HCT116 (cell line): ENCODE results near the gene CXCR4. TPM values are rescaled to one million over a fixed set of nuclear protein-coding genes. Genes with fewer than 3 reads are reported as not detected.
A peak's percentile ranks its signal among the peaks of the same experiment; 100 is the strongest.

Experiments
- ATAC-seq: fragments of 200-7000 bp; cut with Tn5 transposase; 2 replicates; pipeline ENCODE4 v1.9.1; 2020; ENCODE audit warnings: mild to moderate bottlenecking, moderate library complexity
- BruUV-seq: library from RNA; stranded (reverse); fragments of 400-500 nt; replicated peaks from 2 replicates; lab custom pipeline; 2021; lab: Mats Ljungman, UMichigan
- CTCF ChIA-PET: fragments of 300-600 bp; sonication (Branson Sonifier 250); formaldehyde crosslinking; loops from one replicate; lab custom pipeline; 2021; ENCODE audit warnings: antibody characterized with exemption; lab: Charles Lee
- POLR2A ChIA-PET: fragments of 300-600, 350-600 bp; sonication (Branson Sonifier 250); formaldehyde crosslinking; loops from one replicate; lab custom pipeline; 2021; ENCODE audit warnings: antibody characterized with exemption; lab: Charles Lee
- RAD21 ChIA-PET, 2 experiments: fragments of 300-600 bp; sonication (Branson Sonifier 250); formaldehyde crosslinking; loops; one replicate each; lab custom pipeline; 2023; ENCODE audit warnings: low total read pairs in 2 of 2; ENCODE audit not compliant: uncharacterized antibody in 2 of 2, unreplicated experiment in 2 of 2, low non-redundant PET in 1 of 2; lab: Charles Lee
- DNase-seq: peaks from one replicate; pipeline ENCODE4 v3.0.0-alpha.2; 2010; ENCODE audit warnings: low read depth, low spot score
- H2AFZ ChIP-seq: fragments of 200-600 bp; shearing (Covaris generic), sonication (generic); 2 replicates; pipeline ENCODE4 v1.6.1; 2017; ENCODE audit warnings: low read depth, mixed run types, mixed read lengths, antibody characterized with exemption, low read length; ENCODE audit not compliant: poor library complexity, severe bottlenecking
- H3K27ac ChIP-seq: 2 replicates; pipeline ENCODE4 v1.5.1; 2012; ENCODE audit warnings: low read depth, low read length
- H3K27me3 ChIP-seq: fragments of 200-600 bp; sonication (generic); 2 replicates; pipeline ENCODE4 v1.6.1; 2016; ENCODE audit warnings: mixed run types, low read length, mixed read lengths; ENCODE audit not compliant: insufficient read depth
- H3K36me3 ChIP-seq, 2 experiments: fragments of 200-500 bp in 1 of 2; fragments of 200-600 bp in 1 of 2; sonication (Bioruptor generic) in 1 of 2; sonication (generic) in 1 of 2; 2 replicates each; pipeline versions ENCODE4 v1.5.1 to v1.6.1; 2014 to 2016; ENCODE audit warnings: low read length in 2 of 2, inconsistent platforms in 1 of 2, mixed read lengths in 1 of 2, mixed run types in 1 of 2; ENCODE audit not compliant: insufficient read depth in 2 of 2, control insufficient read depth in 1 of 2
- H3K4me1 ChIP-seq, 2 experiments: fragments of 200-600 bp in 1 of 2; sonication (generic) in 1 of 2; 2 replicates each; pipeline versions ENCODE4 v1.5.1 to v1.6.1; 2012 to 2017; ENCODE audit warnings: low read length in 2 of 2, inconsistent platforms in 1 of 2, mild to moderate bottlenecking in 1 of 2, mixed read lengths in 1 of 2, mixed run types in 1 of 2, moderate library complexity in 1 of 2; ENCODE audit not compliant: insufficient read depth in 2 of 2, control insufficient read depth in 1 of 2
- H3K4me2 ChIP-seq: fragments of 200-600 bp; sonication (generic); 2 replicates; pipeline ENCODE4 v1.6.1; 2017; ENCODE audit warnings: mixed run types, low read length, mixed read lengths
- H3K4me3 ChIP-seq, 2 experiments: fragments of 200-600 bp in 1 of 2; sonication (generic) in 1 of 2; replicated peaks in 1 of 2; 2 replicates each; pipeline ENCODE4 v1.5.1; 2011 to 2016; ENCODE audit warnings: low read length in 2 of 2, control low read depth in 1 of 2, low read depth in 1 of 2, mild to moderate bottlenecking in 1 of 2, mixed read lengths in 1 of 2, mixed run types in 1 of 2
- H3K79me2 ChIP-seq: fragments of 200-600 bp; sonication (generic); 2 replicates; pipeline ENCODE4 v1.6.1; 2017; ENCODE audit warnings: mild to moderate bottlenecking, mixed run types, low read length, moderate library complexity, mixed read lengths; ENCODE audit not compliant: insufficient read depth
- H3K9ac ChIP-seq: fragments of 200-600 bp; sonication (generic); 2 replicates; pipeline ENCODE4 v1.6.1; 2016; ENCODE audit warnings: low read length, mixed read lengths
- H3K9me2 ChIP-seq: fragments of 200-600 bp; sonication (generic), shearing (Covaris generic); 2 replicates; pipeline ENCODE4 v1.6.1; 2017; ENCODE audit warnings: mixed run types, mild to moderate bottlenecking, moderate library complexity; ENCODE audit not compliant: insufficient read depth
- H3K9me3 ChIP-seq, 2 experiments: fragments of 200-500 bp in 1 of 2; fragments of 200-600 bp in 1 of 2; sonication (Bioruptor generic) in 1 of 2; sonication (generic) in 1 of 2; 2 replicates each; pipeline ENCODE4 v1.6.1; 2014 to 2017; ENCODE audit warnings: low read length in 2 of 2, mixed read lengths in 2 of 2, inconsistent platforms in 1 of 2, low read depth in 1 of 2, mild to moderate bottlenecking in 1 of 2, mixed run types in 1 of 2, moderate library complexity in 1 of 2; ENCODE audit not compliant: control insufficient read depth in 1 of 2, insufficient read depth in 1 of 2
- H4K20me1 ChIP-seq: fragments of 200-600 bp; sonication (generic), shearing (Covaris generic); 2 replicates; pipeline ENCODE4 v1.6.1; 2017; ENCODE audit warnings: mixed run types, mild to moderate bottlenecking, moderate library complexity; ENCODE audit not compliant: insufficient read depth
- CBX3 ChIP-seq: IDR thresholded peaks from 2 replicates; pipeline ENCODE4 v1.6.1; 2012; ENCODE audit warnings: low read depth
- FOSL1 ChIP-seq: IDR thresholded peaks from 2 replicates; pipeline ENCODE4 v1.6.1; 2012; ENCODE audit warnings: low read depth
- POLR2AphosphoS5 ChIP-seq: IDR thresholded peaks from 2 replicates; pipeline ENCODE4 v1.6.1; 2011; ENCODE audit warnings: mild to moderate bottlenecking, low read depth, low read length, moderate library complexity
- SP1 ChIP-seq: IDR thresholded peaks from 2 replicates; pipeline ENCODE4 v1.6.1; 2012; ENCODE audit warnings: low read depth
- TCF7L2 ChIP-seq: IDR thresholded peaks from 2 replicates; pipeline ENCODE4 v1.7.0; 2011; ENCODE audit warnings: borderline replicate concordance, inconsistent platforms; ENCODE audit not compliant: insufficient read depth, insufficient read length; ENCODE audit errors: extremely low read depth
- YY1 ChIP-seq: IDR thresholded peaks from 2 replicates; pipeline ENCODE4 v1.6.1; 2011; ENCODE audit warnings: low read length, low read depth, moderate library complexity, mild to moderate bottlenecking; ENCODE audit not compliant: insufficient replicate concordance; ENCODE audit errors: extremely low read depth
- ZNF274 ChIP-seq: fragments of 200-500 bp; sonication (Bioruptor generic); IDR thresholded peaks from 2 replicates; pipeline ENCODE4 v1.6.1; 2014; ENCODE audit warnings: mild to moderate bottlenecking, low read depth, low read length, inconsistent platforms
- intact Hi-C: fragments of 100-400 bp; cut with micrococcal nuclease; formaldehyde crosslinking; loops from 2 replicates; pipeline ENCODE4 v1.10.0; 2022
- total RNA-seq: library from RNA; stranded (reverse); gene quantifications from one replicate; pipeline ENCODE4 v1.2.1, GENCODE V29; 2021; ENCODE audit not compliant: unreplicated experiment

CXCR4 gene
- total RNA-seq, 1 experiment from 2014 or later = 1.3 TPM

DNA sequence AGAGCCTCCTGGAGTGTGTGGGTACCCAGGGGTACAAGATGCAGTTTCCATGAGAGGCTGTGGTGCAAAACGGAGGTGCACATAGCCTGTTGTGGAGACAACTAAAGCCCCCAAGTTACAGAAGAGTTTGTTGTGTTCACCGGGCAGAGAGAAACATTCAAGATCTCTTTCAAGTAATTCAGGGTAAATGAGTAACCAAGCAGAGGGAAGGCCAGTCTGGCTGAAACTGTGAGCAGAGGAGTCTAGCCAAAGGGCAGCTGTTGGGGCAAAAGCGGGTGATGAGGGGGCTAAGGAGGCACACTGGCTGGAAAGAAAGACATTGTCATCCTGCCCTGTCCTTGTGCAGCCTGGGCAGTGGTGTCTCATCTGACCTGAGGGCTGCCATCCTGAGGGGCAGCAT lies 52.0 kb downstream of the CXCR4 start (continued):
- TF ChIP-seq FOSL1 (no peak), POLR2AphosphoS5 (no peak), SP1 (no peak), TCF7L2 (no peak), YY1 (no peak)
- TF ChIP-seq, all 23 proteins: peak for 0

- H3K9me2 ChIP-seq = no peaks in the 10 kb centered on the region
- BruUV-seq = no TSS peak
- peaks cover 9 to 10% of the 10 kb centered on the region in 2 experiments for H3K4me1 ChIP-seq
- H4K20me1 ChIP-seq = no peaks in the 10 kb centered on the region
- H3K36me3 ChIP-seq = no peaks in the 10 kb centered on the region
- no peak overlapping the region for H3K27ac ChIP-seq
- H3K4me3 ChIP-seq = no peak overlapping the region
- peak overlapping the region; percentile 13 for H3K4me2 ChIP-seq
- ATAC-seq (peak; percentile 67), DNase-seq (no peak)
- ChIA-PET POLR2A (no interaction called here), CTCF (no interaction called here), RAD21 (no interaction called here)
- no peaks in the 10 kb centered on the region for H3K27me3 ChIP-seq
- no peak overlapping the region for H2AFZ ChIP-seq
- intact Hi-C loops = no loop called here
- TF ChIP-seq FOSL1 (no peak), CBX3 (no peak), ZNF274 (no peak)
- no peaks in the 10 kb centered on the region for H3K9me3 ChIP-seq
- H3K79me2 ChIP-seq = no peaks in the 10 kb centered on the region
- no peak overlapping the region for H3K9ac ChIP-seq
These were observed 52.6 kb downstream of the CXCR4 start for GRCh38 chr2:136065384-136065783.

Other genes starting within 250 kb of the CXCR4 start
- 84.8 TPM for gene MCM6, start 241.7 kb downstream of the CXCR4 start, total RNA-seq
- gene DARS1, start 132.5 kb downstream of the CXCR4 start, total RNA-seq = 94.8 TPM